ENCODE measurements around the gene ZBTB4. TPM values are rescaled to one million over a fixed set of nuclear protein-coding genes. Genes with fewer than 3 reads are reported as not detected.
"Not testable (repeated sequence)": the region's sequence is repeated elsewhere in the genome, so short reads cannot be mapped to it uniquely, and the experiment has no call there.

The ZBTB4 gene
- total RNA-seq, 1 donor from 2014 or later = 79.0 TPM

DNA sequence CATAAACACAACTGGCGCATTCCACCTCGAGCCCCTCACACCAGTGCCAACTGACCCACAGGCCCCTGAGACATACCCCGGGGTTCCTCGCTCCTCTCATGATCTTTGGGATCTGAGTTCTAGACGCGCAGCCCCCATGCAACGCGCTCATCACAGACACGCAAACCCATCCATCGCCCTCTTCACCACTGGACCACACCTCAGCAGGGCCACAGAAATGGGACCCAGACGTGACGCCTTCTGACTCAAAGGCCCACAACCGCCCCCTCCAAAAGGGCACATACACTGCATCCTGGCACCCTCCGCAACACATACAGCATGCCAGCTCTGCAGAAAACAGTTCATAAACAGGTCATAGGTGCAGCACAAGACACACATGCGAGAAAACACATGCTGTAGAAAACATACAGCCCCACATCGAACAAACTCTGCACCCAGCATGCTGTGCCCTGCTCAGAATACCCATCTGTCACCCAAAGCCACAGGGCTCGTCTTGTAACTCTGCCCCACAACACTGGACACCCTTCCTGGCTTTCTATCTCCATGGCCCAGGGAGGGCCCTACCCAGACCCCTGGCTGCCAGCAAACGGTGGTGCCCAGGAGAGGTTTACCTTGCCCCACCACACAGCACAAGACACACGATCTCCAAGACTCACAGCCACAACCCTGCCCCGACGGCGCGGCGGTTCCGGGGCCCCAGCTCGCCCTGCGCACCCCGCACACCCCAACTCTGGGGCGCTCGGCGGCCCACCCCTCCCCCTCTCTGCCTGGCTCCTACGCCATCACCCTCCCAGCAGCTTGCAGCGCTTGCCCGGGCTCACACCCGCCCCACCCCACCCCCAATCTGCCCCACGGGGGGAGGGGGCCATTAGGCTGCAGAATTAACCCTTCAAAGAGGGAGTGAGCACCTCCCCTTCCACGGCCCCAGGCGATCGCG is 887 bp downstream of the ZBTB4 start:
- Histone ChIP-seq H3K4me1 (peaks cover 56% of the 10 kb centered on the region), H3K27ac (peak overlapping the region; percentile 100), H3K27me3 (ENCODE audit: low read depth) (no peaks in the 10 kb centered on the region), H3K9me3 (no peaks in the 10 kb centered on the region), H3K4me3 (peak overlapping the region; percentile 86), H3K36me3 (no peaks in the 10 kb centered on the region)
- TF ChIP-seq, protein P1, sequence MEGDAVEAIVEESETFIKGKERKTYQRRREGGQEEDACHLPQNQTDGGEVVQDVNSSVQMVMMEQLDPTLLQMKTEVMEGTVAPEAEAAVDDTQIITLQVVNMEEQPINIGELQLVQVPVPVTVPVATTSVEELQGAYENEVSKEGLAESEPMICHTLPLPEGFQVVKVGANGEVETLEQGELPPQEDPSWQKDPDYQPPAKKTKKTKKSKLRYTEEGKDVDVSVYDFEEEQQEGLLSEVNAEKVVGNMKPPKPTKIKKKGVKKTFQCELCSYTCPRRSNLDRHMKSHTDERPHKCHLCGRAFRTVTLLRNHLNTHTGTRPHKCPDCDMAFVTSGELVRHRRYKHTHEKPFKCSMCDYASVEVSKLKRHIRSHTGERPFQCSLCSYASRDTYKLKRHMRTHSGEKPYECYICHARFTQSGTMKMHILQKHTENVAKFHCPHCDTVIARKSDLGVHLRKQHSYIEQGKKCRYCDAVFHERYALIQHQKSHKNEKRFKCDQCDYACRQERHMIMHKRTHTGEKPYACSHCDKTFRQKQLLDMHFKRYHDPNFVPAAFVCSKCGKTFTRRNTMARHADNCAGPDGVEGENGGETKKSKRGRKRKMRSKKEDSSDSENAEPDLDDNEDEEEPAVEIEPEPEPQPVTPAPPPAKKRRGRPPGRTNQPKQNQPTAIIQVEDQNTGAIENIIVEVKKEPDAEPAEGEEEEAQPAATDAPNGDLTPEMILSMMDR (IDR thresholded peaks at IDR 0.05) = no peak
- ATAC-seq = peak; percentile 49 to 57
- intact Hi-C loops (cut with DNase I) = no loop called here
- DNase-seq = peak; percentile 77

DNA sequence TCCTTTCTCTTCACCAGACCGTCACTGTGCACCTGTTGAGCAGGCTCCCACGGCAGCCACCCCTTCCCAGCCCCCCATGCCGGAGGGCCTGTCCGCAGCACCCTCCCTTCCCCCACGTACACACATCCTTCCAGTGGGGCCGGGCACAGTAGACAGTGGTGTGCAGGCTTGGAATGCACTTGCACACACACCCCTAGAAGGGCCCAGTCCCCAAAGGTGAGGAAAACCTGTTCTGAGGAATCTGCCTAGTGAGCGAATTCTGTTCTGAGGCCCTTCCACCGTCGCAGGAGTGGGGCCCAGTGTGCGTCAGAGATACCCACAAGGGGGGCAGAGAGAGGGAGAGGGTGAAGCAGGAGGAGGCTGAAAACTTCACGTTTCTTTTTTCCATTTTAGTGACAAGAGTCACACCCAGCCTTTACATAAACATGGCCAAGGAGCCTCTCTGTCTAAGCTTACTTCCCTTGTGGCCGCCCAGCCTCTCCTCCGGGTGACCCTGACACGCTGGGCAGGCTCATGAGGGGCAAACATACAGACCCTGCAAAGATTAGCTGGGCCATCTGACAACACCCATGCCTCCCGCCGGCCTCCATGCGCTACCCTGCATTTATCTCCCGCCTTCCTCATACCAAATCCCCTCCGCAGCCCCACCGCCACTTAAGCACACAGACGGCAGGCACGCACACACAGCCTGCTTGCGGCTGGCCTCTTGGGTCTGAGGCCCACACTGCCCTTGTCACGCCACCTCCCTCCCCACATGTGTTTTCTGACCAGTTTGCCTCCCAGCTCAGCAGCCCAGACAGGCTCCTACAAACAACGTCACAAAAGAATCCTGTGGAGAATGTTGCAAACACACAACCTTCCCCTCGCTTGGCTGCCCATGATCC is 1.8 kb downstream of the ZBTB4 start:
- no peaks in the 10 kb centered on the region for H3K36me3 ChIP-seq
- peak; percentile 51 to 67 for ATAC-seq
- intact Hi-C loops (cut with DNase I) = no loop called here
- H3K27me3 ChIP-seq (ENCODE audit: low read depth) = no peaks in the 10 kb centered on the region
- H3K9me3 ChIP-seq = no peaks in the 10 kb centered on the region
- TF ChIP-seq, protein P1 (IDR thresholded peaks at IDR 0.05) = no peak
- peaks cover 49% of the 10 kb centered on the region for H3K4me1 ChIP-seq
- peak overlapping the region; percentile 100 for H3K27ac ChIP-seq
- peak; percentile 77 for DNase-seq
- H3K4me3 ChIP-seq = peak overlapping the region; percentile 86

DNA sequence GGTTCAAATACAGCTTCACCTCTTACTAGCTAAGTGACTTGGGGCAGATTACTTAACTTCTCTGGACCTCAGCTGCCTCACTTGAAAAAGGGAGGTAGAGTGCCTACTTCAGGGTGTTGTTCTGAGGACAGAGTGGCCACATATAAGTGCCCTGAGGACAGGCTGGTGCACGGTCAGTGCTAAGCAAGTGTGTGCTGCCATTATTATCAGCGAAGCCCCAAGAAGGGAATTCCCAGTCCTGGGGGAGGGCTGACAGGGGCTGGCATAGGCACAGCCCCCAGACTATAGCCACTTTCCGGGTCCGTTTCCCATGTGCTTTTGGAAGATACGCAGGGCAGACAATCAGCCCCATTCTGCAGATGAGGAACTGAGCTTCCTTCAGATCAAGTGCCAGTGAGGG is 2.5 kb downstream of the ZBTB4 start:
- TF ChIP-seq, protein P1 (IDR thresholded peaks at IDR 0.05) = no peak

DNA sequence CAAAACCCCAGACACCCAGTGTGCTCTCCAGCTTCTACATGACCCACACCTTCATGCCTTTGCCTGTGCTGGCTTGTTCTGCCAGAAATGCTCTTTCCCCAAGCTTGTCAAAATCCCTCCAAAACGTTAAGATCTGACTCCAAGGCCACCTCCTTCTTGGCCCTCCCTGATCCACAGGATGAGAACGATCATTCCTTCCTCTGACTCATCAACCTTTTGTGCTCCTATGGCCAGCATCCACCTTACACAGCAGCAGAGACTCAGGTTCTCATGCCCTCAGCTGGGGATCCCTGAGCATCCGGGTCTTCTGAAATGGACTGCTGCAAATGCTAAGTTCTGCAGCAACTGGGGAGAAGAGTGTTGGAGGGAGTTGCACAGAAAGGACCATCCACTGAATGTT is 2.9 kb downstream of the ZBTB4 start:
- TF ChIP-seq, protein P1 (IDR thresholded peaks at IDR 0.05) = no peak
- no peak for ATAC-seq
- intact Hi-C loops (cut with DNase I) = no loop called here
- Histone ChIP-seq H3K36me3 (no peaks in the 10 kb centered on the region), H3K27me3 (ENCODE audit: low read depth) (no peaks in the 10 kb centered on the region), H3K9me3 (no peaks in the 10 kb centered on the region), H3K4me3 (no peak overlapping the region), H3K27ac (peak overlapping the region; percentile 100), H3K4me1 (peaks cover 58% of the 10 kb centered on the region)
- no peak for DNase-seq

More for the DNA sequence above, 2.5 kb downstream of the ZBTB4 start:
- Histone ChIP-seq H3K4me1 (peaks cover 54% of the 10 kb centered on the region), H3K27ac (peak overlapping the region; percentile 100), H3K27me3 (ENCODE audit: low read depth) (no peaks in the 10 kb centered on the region), H3K4me3 (peak overlapping the region; percentile 86), H3K9me3 (no peaks in the 10 kb centered on the region), H3K36me3 (no peaks in the 10 kb centered on the region)
- no peak for ATAC-seq
- intact Hi-C loops (cut with DNase I) = no loop called here
- no peak for DNase-seq

DNA sequence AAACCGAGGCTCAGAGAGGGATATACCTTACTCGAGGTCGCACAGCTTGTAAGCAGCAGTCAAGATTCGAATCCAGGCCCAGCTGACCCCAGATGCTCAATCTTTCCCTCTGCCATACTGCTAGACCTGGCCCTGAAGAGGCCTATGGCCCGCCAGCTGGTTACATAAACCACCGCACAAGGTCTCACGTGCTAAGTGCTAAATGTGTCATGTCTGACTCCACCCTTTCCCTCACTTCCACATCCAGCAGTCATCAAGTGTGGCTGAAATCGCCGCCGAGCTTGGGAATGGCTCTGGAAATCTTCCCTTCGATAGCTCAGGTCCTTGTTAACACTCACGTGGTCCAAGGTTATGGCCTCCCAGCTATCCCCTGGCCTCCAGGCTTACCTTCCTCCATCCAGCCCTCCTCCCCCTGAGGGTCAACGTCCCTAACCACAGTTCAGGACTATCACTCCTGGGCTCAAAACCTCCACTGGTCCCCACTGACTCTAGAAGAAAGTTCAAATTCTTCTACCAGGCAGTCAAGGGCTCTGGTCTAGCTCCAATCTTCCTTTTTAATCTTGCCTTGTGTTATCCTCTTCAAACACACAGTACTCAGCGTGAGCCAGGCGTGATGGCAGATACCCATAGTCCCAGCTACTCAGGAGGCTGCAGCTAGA is 3.5 kb downstream of the ZBTB4 start:
- peak; percentile 70 for DNase-seq
- H3K36me3 ChIP-seq = no peaks in the 10 kb centered on the region
- peaks cover 64% of the 10 kb centered on the region for H3K4me1 ChIP-seq
- H3K27me3 ChIP-seq (ENCODE audit: low read depth) = no peaks in the 10 kb centered on the region
- ATAC-seq = peak in 1 of 2 donors; percentile 6
- H3K27ac ChIP-seq = peak overlapping the region; percentile 100
- TF ChIP-seq, protein P1 (IDR thresholded peaks at IDR 0.05) = no peak
- intact Hi-C loops (cut with DNase I) = no loop called here
- H3K9me3 ChIP-seq = no peaks in the 10 kb centered on the region
- peak overlapping the region; percentile 2 for H3K4me3 ChIP-seq

DNA sequence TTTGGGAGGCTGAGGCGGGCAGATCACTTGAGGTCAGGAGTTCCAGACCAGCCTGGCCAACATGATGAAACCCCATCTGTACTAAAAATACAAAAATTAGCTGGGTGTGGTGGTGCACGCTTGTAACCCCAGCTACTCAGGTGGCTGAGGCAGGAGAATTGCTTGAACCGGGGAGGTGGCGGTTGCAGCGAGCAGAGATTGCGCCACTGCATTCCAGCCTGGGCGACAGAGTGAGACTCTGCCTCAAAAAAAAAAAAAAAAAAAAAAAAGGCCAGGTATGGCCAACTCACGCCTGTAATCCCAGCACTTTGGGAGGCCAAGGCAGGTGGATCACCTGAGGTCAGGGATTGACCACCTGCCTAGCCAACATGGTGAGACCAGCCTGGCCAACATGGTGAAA is 4.7 kb downstream of the ZBTB4 start:
- H3K36me3 ChIP-seq; ATAC-seq; intact Hi-C loops (cut with DNase I); H3K27me3 ChIP-seq (ENCODE audit: low read depth); H3K9me3 ChIP-seq; H3K4me3 ChIP-seq: not testable (repeated sequence)
- DNase-seq = peak; percentile 80
- Histone ChIP-seq H3K27ac (peak overlapping the region; percentile 100), H3K4me1 (peaks cover 65% of the 10 kb centered on the region)
